K562 (cell line): Measurements from ENCODE around the gene RPN1. TPM values are rescaled to one million over a fixed set of nuclear protein-coding genes. Genes with fewer than 3 reads are reported as not detected.
A peak's percentile ranks its signal among the peaks of the same experiment; 100 is the strongest.

Source experiments
- ATAC-seq: fragments of 200-7000 bp; cut with Tn5 transposase; 3 replicates; pipeline ENCODE4 v1.9.1; 2020; ENCODE audit warnings: moderate library complexity
- BruUV-seq: library from RNA; stranded (reverse); fragments of 400-500 nt; replicated peaks from 2 replicates; lab custom pipeline; 2021; lab: Mats Ljungman, UMichigan
- CTCF ChIA-PET: fragments of 300-600 bp; formaldehyde crosslinking; extraction: SDS; loops from one replicate; lab custom pipeline; 2021; ENCODE audit warnings: low intra/inter-chr PET ratio; lab: Yijun Ruan, JAX
- POLR2A ChIA-PET: fragments of 300-600, 350-650 bp; sonication (Branson Sonifier 250); formaldehyde crosslinking; extraction: SDS; loops from one replicate; lab custom pipeline; 2021; ENCODE audit warnings: antibody characterized with exemption, inconsistent platforms; lab: Yijun Ruan, JAX
- DNase-seq, 4 experiments: peaks; one replicate each; pipeline versions ENCODE4 v3.0.0 to v3.0.0-alpha.2; 2011 to 2018; ENCODE audit warnings: low spot score in 3 of 4, mixed read lengths in 3 of 4; ENCODE audit errors: extremely low read depth in 1 of 4
- FAIRE-seq: peaks from 2 replicates; lab custom pipeline; 2011; peaks lifted over from hg19 to GRCh38; lab: Jason Lieb, UNC
- H2AFZ ChIP-seq: 2 replicates; pipeline ENCODE4 v1.6.0; 2011; ENCODE audit warnings: low read depth, low read length, control low read depth, inconsistent platforms
- H3K27ac ChIP-seq: fragments of 200-600 bp; 3 replicates; pipeline ENCODE4 v1.8.0; 2011; ENCODE audit warnings: low read depth, mild to moderate bottlenecking, control low read depth, inconsistent platforms, low read length, moderate library complexity, mixed read lengths; ENCODE audit errors: extremely low read depth
- H3K27me3 ChIP-seq, 2 experiments: fragments of 300-600 bp in 1 of 2; 2 replicates in 1 of 2; 3 replicates in 1 of 2; pipeline versions ENCODE4 v1.6.0 to v1.8.0; 2011; ENCODE audit warnings: inconsistent platforms in 2 of 2, low read length in 2 of 2, mild to moderate bottlenecking in 1 of 2, mixed read lengths in 1 of 2, moderate library complexity in 1 of 2; ENCODE audit not compliant: control insufficient read depth in 2 of 2, insufficient read depth in 2 of 2
- H3K36me3 ChIP-seq: fragments of 300-600 bp; 3 replicates; pipeline ENCODE4 v1.8.0; 2011; ENCODE audit warnings: mild to moderate bottlenecking, low read length, inconsistent platforms; ENCODE audit not compliant: control insufficient read depth, insufficient read depth
- H3K4me1 ChIP-seq, 2 experiments: fragments of 200-600 bp in 1 of 2; replicated peaks in 1 of 2; 2 replicates in 1 of 2; 3 replicates in 1 of 2; pipeline versions ENCODE4 v1.5.1 to v1.8.0; 2011; ENCODE audit warnings: inconsistent platforms in 2 of 2, low read length in 2 of 2, mild to moderate bottlenecking in 1 of 2, mixed read lengths in 1 of 2, moderate library complexity in 1 of 2; ENCODE audit not compliant: control insufficient read depth in 2 of 2, insufficient read depth in 2 of 2
- H3K4me2 ChIP-seq: 2 replicates; pipeline ENCODE4 v1.6.1; 2011; ENCODE audit warnings: low read length, control low read depth, inconsistent platforms, mixed read lengths; ENCODE audit not compliant: insufficient read depth
- H3K4me3 ChIP-seq: fragments of 200-600 bp; sonication (generic), shearing (Covaris generic); 2 replicates; pipeline ENCODE4 v1.5.1; 2016; ENCODE audit warnings: control low read depth, inconsistent platforms
- H3K79me2 ChIP-seq: fragments of 200-600 bp; 3 replicates; pipeline ENCODE4 v1.8.0; 2011; ENCODE audit warnings: low read length, inconsistent platforms; ENCODE audit not compliant: control insufficient read depth, insufficient read depth
- H3K9ac ChIP-seq, 2 experiments: 2 replicates each; pipeline versions ENCODE4 v1.6.0 to v1.6.1; 2011; ENCODE audit warnings: low read depth in 2 of 2, low read length in 2 of 2, control low read depth in 1 of 2, inconsistent platforms in 1 of 2, mild to moderate bottlenecking in 1 of 2, mixed read lengths in 1 of 2; ENCODE audit not compliant: insufficient read depth in 1 of 2
- H3K9me1 ChIP-seq: one replicate; pipeline ENCODE4 v1.6.0; 2011; ENCODE audit warnings: inconsistent platforms, mild to moderate bottlenecking, low read length, moderate library complexity; ENCODE audit not compliant: control insufficient read depth, insufficient read depth
- H3K9me3 ChIP-seq: replicated peaks from 2 replicates; pipeline ENCODE4 v1.5.1; 2011; ENCODE audit warnings: low read depth, low read length, inconsistent platforms; ENCODE audit not compliant: control insufficient read depth, insufficient read depth
- H4K20me1 ChIP-seq: replicated peaks from 2 replicates; pipeline ENCODE4 v1.6.1; 2011; ENCODE audit warnings: low read length, inconsistent platforms, mixed read lengths; ENCODE audit not compliant: control insufficient read depth, insufficient read depth
- ETV5 ChIP-seq: sonication (generic); formaldehyde crosslinking; IDR thresholded peaks from 2 replicates; pipeline ENCODE4 v1.4.0; 2020; ENCODE audit warnings: low read depth, mild to moderate bottlenecking, missing genetic modification reagents
- GTF2E2 ChIP-seq: fragments of 200-800 bp; sonication (Bioruptor generic); IDR thresholded peaks from 2 replicates; pipeline ENCODE4 v1.6.1; 2016; ENCODE audit warnings: missing genetic modification characterization, missing compliant biosample characterization
- HNRNPL ChIP-seq: fragments of 200-400 bp; formaldehyde crosslinking; IDR thresholded peaks from 2 replicates; pipeline ENCODE4 v1.6.1; 2017; ENCODE audit warnings: low read depth, mild to moderate bottlenecking, low read length
- MNT ChIP-seq, 2 experiments: fragments of 450-650 bp; conservative IDR thresholded peaks; 2 replicates each; pipeline ENCODE4 v1.6.1; 2017; ENCODE audit warnings: mild to moderate bottlenecking in 2 of 2, moderate library complexity in 2 of 2
- PHF21A ChIP-seq: fragments of 450-650 bp; IDR thresholded peaks from 2 replicates; pipeline ENCODE4 v1.6.1; 2017; ENCODE audit warnings: low read depth, borderline replicate concordance
- SAP30 ChIP-seq: fragments of 200-600 bp; sonication (generic); IDR thresholded peaks from 2 replicates; pipeline ENCODE4 v1.6.1; 2012; ENCODE audit warnings: borderline replicate concordance, low read depth, mild to moderate bottlenecking, moderate library complexity, low read length, control low read depth, inconsistent platforms; ENCODE audit not compliant: insufficient read depth, poor library complexity, severe bottlenecking
- SUPT5H ChIP-seq: fragments of 450-650 bp; IDR thresholded peaks from 2 replicates; pipeline ENCODE4 v1.6.1; 2016
- USF1 ChIP-seq: sonication (generic); formaldehyde crosslinking; IDR thresholded peaks from 2 replicates; pipeline ENCODE4 v1.9.0; 2022; ENCODE audit warnings: mild to moderate bottlenecking, missing genetic modification reagents
- ZC3H8 ChIP-seq: fragments of 450-650 bp; IDR thresholded peaks from 2 replicates; pipeline ENCODE4 v1.6.1; 2017
- WGBS: fragments of 100-300 bp; shearing (Covaris generic); methylation state at CpG from one replicate; pipeline ENCODE4 v1.1.6; 2016; ENCODE audit warnings: low coverage, mixed read lengths; ENCODE audit not compliant: insufficient coverage; ENCODE audit errors: missing lambda C conversion rate; 5-methylcytosine and 5-hydroxymethylcytosine counted together
- in situ Hi-C: fragments of 300-500 bp; cut with MboI; formaldehyde crosslinking; loops from 4 replicates; pipeline ENCODE4 v1.15.0; 2018; ENCODE audit warnings: inconsistent platforms, mixed read lengths
- intact Hi-C: fragments of 100-400 bp; cut with micrococcal nuclease; formaldehyde crosslinking; loops from 2 replicates; pipeline ENCODE4 v1.14.2; 2022
- polyA plus RNA-seq, 8 experiments: library from polyadenylated mRNA; depleted of rRNA in 4 of 8; stranded (reverse) in 5 of 8; unstranded in 3 of 8; fragments of >200 nt; fragmentation: Nextera tagmentation in 2 of 8; fragmentation: Illumina TruSeq in 1 of 8; extraction: Ambion mirVana in 2 of 8; extraction: Trizol in 1 of 8; gene quantifications; 2 replicates each; pipeline versions ENCODE4 v1.2.1 to v1.2.3, GENCODE V29; 2011 to 2014; ENCODE audit warnings: inconsistent platforms in 1 of 8, missing spikeins in 1 of 8
- total RNA-seq, 7 experiments: library from RNA; depleted of rRNA in 6 of 7; stranded (reverse); fragments of >200 nt in 6 of 7; fragmentation: Illumina TruSeq in 2 of 7; extraction: Trizol in 2 of 7; gene quantifications; 2 replicates each; pipeline versions ENCODE4 v1.2.1 to v1.2.3, GENCODE V29; 2011 to 2021; ENCODE audit warnings: low replicate concordance in 1 of 7

RPN1 gene
- total and polyA plus RNA-seq, 9 of the 15 experiments (the other 6 are each of a cell fraction or from before 2014, with no cell fraction given) = 39.5 to 300 (median 148) TPM

- BruUV-seq = no TSS peak
- TF ChIP-seq USF1 (CRISPR knock-in tag) = no peak
- no peak for TF ChIP-seq ETV5 (CRISPR knock-in tag)
- TF ChIP-seq SAP30 = no peak
- TF ChIP-seq HNRNPL = no peak
- no peak for TF ChIP-seq GTF2E2 (tag)
- TF ChIP-seq MNT (conservative IDR thresholded peaks at IDR 0.05) = no peak
- TF ChIP-seq PHF21A = no peak
- TF ChIP-seq ZC3H8 = no peak
- no peak for TF ChIP-seq SUPT5H
- FAIRE-seq = peak; percentile 69
Observed at GRCh38 chr3:128667641-128668040, 17.0 kb upstream of the RPN1 start.

More at GRCh38 chr3:128667641-128668040, 17.0 kb upstream of the RPN1 start:
- no peaks in the 10 kb centered on the region for H3K27me3 ChIP-seq
- H3K36me3 ChIP-seq = no peaks in the 10 kb centered on the region
- intact Hi-C loops = no loop called here
- no peaks in the 10 kb centered on the region for H4K20me1 ChIP-seq
- H3K9me3 ChIP-seq = no peaks in the 10 kb centered on the region
- 65% methylated on average over 3 of the region's 3 CpGs for WGBS
- H3K9me1 ChIP-seq = no peaks in the 10 kb centered on the region
- ChIA-PET CTCF (no interaction called here), POLR2A (interaction anchor here (1.9 kb wide), 1 partner anchor 12 kb away, joined by 7 read pairs; no protein-coding TSS in a partner anchor)
- DNase-seq (no peak), ATAC-seq (no peak)
- H2AFZ ChIP-seq = peak overlapping the region; percentile 28; the same call in 1 of the 2 replicates
- no peak overlapping the region for H3K4me2 ChIP-seq
- no peaks in the 10 kb centered on the region; a peak in 2 of 5 replicates for H3K4me1 ChIP-seq
- H3K79me2 ChIP-seq = no peaks in the 10 kb centered on the region
- no peak overlapping the region for H3K9ac ChIP-seq
- in situ Hi-C loops = no loop called here
- no peak overlapping the region for H3K27ac ChIP-seq
- no peak overlapping the region for H3K4me3 ChIP-seq
